EH (cell line): ENCODE data around the gene RTL1.

ENCODE experiments used
- DNase-seq: peaks from one replicate; pipeline ENCODE4 v3.0.0-alpha.2; 2015; ENCODE audit warnings: low read depth

RTL1 gene

DNA sequence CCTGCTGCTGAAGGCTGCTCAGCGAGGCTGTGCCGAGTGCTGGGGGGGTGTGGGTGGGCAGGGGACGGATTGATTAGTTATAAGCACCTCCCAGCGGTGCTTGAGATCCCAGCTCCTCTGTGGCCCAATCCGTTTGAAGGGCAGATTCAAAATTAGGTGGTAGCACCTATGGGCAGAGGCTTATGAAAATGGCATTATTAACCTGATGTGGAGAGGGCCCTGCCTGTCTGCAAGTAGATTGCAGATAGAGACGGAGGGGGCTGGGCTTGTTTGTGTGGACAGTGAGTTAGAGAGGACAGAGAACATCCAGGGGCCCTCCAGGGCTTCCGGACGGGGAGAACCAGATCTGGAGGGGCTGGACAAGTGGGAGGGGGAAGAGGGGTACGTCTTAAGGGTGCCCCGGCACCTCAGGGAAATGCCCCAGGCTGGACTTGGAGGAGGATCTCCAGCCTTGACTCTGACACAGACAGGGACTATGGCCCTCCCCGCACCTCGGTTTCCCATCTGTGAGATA lies at the start of gene RTL1:
TSS of gene RTL1 (minus strand) at position 51 of the 514 bp plus-strand sequence. CDS start 18,934 bp downstream, outside the sequence.
- DNase-seq: no peak

DNA sequence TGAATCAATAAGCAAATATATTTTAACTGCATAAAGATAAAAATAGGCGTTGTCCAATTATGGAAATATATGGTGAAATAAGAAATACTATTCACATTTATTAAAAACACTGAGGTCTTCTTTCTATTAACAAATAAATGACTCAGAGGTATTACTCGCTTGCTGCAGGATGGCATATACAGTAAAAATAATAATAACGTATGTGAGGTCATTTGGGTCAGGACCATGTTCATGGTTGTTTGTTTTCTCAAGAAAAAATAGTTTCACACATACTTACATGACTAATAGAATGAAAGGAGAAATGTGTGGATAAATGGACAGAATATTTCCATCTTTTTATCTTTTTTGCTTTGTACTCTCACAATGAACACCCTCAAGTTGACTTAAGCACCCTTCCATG lies 46.5 kb upstream of the RTL1 start:
- peak; percentile 23 for DNase-seq

DNA sequence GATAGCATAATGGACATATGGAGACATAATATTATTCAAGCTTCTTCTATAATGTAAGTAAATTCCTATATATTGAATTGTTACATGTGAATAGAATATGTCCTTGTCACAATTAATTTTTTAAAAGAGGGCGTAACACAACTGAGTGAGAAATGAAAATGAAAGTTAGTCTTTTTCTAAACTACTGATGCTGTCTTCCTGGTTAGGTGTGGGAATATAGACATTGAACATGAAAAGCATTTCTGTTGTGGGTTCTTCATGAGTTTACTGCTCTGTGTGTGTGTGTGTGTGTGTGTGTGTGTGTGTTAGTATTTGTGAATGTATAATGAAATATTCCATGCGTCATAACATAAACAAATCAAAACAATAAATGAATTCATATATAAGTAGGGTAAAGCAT lies 40.5 kb upstream of the RTL1 start:
- no peak for DNase-seq

DNA sequence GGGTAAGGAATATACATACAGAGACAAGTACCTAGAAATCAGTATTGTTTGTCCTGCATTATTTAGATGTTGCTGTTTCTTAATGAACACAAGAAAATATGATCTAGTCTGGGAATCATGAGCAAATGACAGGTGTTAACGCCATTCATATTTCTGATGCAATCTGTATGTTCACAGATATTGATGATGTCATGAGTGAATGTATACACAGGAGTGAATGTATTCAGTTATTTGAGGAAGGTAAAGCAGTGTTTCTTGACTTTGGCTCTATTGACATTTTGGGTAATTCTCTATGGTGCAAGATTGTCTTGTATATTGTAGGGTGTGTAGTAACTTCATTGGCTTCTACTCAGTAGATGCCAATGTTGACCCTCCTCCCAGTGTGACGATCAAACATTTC lies 26.7 kb upstream of the RTL1 start:
- no peak for DNase-seq

DNA sequence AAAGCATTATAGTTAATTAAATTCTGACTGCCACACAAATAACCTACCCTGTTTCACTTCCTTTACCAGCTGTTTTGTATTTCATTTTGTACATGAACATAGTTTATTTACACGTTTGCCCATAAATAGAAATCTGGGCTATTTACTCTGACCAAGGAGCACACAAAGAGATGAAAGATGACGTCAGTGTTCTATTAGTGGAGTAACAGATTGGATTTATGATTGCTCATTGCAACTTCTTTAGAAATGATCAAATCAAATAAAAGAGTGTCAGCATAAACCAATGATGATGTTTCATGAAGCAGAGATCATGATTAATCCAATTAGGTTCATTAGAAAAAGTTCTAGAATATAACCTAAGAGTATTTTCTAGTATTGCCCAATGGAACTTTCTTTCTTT lies 12.0 kb upstream of the RTL1 start:
- DNase-seq: peak; percentile 18

DNA sequence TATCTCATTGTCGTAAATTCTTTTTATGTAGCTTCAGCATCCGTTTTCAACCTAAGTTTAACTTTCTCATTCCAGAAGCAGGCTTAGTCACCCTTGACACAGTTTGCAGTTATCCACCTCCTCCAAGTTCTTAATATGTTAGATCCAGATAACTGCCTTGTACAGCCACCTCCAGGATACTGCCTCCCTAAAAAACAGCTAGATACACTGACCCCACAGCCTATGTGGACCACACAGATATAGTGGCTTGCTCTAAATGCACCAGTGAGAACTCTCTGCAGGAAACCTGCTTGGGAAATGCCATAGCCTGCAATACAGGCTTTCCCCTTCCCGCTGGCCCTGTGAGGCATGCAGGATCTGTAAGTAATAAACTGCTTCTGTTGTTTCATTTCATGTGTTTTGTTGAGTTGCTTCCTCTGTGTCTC lies 11.1 kb upstream of the RTL1 start:
- DNase-seq: peak; percentile 67

DNA sequence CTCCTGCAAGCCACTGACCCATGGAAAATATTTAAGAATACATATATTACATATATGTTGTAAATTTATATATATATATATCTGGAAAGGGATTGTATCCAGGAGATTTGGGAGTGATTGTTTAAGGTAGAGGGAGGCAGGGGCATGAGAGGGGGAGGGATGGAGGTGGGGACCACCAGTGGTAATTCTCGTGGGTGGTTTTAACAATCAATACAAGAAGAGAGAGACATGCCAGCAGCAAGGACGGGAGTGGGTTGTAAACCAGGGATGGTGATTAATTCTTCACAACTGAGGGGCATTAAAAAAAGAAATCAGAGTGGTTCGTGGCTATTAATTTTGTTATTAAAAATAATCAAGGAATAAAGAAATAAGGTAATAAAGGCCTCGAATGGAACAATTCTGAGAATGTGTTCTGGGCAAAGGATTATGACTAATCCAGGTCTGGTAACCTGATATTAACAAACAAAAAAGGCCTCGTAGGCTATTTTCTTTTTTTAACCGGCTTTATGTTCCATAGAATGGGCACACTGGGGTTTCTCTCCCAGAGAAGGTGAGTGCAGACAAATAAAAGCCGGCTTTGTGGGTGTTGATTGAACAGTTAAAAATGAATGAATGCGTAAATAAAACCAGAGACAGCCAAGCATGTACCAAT lies 8.3 kb upstream of the RTL1 start:
- no peak for DNase-seq

DNA sequence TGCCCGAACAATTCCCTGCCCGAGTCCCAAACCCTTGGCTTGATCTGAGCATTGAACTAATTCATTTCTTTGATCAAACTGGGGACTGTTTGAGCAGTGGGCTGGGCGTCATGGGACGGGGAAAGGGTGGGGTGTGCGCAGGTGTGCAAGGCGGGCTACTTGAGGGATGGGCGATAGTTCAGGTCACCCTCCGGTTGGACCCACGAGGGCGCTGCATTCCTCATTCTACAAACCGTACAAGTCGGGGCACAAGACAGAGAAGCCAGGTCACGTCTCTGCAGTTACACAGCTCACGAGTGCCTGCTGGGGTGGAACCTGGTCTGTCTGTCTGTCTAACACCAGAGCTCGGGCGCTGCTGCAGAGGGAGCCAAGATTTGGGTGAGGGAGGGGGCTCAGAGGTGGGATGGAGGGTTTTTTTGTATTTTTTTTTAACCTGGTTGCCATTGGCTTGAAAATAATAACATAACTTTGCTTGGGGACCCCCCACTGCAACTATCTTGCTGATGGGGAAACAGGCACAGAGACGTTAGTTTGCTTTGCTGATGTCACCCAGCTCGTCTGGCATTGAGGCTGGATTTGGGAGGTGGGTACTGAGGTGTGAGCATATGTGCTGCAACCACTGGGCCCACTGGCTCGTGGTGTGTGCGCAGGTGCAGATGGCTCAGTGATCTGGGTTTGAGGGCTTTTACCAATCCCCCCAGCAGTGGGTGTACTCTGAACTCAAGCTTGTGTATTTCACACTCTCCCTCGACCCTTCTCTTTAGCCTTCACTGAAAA lies 7.6 kb upstream of the RTL1 start:
- DNase-seq: no peak

DNA sequence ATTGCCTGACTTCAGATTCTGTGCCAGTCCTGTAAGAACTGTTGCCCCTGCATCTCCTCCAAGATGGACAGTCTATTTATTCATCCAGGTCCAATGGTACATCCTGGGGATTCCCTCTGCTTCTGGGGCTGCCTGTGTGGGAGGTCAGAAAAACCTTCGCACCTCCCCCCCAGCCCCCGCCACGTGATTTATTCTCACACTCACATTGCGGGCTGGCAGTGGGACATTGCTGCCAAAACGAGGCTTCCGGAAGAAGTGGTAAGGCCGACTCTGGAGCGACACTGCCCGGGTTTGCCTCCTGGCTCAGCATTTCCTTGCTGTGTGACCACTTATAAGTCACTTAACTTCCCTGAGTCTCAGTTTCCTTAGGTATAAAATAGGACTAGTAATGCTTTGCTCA lies 5.9 kb upstream of the RTL1 start:
- DNase-seq: no peak

DNA sequence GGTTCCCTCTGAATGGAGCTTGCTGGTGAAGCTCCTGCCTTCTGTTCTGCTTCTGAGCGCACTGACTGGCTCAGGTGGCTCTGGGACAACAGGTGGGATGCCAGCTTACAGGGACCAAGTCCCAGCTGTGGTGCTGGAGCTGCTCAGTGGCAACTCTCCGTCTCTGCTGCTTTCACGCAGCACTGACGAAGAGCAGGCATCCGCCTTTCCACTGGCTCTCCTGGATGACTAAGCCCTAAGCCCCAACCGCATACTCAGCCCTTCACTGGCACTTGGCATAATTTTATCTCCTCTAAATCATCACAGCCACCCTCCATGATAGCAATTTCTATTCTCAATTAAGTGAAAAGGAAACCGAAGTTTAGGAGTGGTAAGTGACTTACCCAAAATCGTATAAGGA lies 3.7 kb upstream of the RTL1 start:
- no peak for DNase-seq

DNA sequence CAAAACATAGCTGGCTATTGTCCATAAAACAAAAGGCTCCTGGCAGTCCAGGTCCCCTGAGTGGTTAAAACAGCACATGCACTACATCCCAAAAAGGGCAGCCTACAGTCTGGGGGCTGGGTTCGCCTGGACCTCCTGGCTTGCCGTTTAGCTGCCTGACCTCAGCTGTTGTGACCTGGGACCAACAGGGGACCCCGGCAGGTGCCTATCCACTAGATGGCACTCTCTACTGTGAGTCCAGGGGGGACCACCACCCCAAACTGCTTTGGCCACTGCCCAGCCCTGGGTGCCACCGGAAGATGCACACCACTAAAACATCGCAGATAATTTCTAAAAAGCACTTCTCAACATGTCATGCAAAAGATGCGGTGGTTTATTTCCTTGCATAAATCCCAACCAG lies 2.9 kb upstream of the RTL1 start:
- no peak for DNase-seq

DNA sequence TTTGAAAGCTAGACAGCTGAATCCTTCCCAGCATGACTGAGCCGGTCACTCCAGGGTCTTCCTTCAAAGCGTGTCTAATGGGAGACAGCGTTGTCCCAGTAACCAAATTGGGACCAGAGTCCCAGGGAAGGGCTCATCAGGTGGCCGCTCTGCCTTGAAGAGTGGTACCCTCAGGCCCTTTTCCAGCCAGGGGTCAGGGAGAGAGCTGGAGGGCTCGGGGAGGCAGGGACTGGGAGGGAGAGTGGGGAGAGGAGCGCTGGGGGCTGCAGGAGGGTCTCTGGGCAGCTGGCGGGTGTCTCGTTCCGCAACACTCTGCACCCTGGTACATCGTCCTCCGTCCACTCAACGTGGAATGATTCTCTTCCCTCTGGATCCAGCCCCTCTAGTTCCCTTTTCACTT lies 1.6 kb upstream of the RTL1 start:
- DNase-seq: no peak

DNA sequence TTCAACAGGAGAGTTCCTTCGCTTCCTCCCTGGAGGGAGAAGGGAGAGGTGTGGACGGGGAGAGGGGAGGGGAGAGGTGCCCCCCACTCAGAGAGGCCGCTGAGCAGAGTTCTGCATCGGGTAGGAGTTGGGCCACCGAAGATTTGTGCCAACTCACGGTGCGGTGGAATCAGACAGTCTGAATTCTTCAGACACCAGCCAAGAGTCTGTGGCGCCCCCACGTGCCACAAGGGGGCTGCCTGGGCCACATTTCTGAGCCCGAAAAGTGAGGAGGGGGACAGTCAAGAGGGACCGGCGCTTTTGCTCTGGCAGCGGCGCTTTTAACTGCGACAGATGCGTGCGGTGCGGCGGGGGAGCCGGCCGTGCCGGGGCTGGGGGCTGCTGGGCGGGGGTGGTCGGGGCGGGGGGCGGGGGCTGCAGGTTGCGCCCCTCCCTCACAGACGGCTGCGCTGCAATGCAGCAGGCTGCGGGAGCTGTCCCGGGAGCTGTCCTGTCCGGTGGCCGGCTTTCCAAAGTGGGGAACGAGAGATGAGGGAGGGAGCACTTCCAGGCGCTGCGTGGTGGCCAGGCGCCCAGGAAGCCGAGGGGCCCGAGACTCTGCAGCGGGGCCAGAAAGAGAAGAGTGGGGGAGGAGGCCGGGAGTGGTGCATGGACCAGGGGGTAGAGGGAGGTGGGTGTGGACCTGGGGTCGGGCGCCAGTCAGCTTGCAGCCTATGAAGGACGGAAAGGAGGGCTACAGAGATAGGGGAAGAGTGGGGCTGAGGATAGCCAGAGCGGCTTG lies 975 bp upstream of the RTL1 start:
- DNase-seq: no peak

DNA sequence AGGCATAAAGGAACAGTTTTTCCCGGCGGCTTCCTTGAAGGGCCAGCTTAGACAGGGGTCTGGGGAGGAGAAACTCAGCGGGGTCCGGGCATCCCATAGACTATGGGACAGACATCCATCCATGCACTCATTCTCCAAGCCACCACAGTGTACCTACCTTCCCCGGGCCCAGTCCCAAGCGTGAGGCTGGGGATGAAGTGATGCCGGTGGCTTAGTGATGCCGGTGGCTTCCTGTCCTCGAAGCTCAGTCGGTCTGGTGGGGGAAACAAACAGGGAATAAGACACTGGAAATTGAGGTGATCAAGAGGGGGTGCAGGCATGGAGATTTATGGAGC lies 421 bp downstream of the RTL1 start:
- no peak for DNase-seq

DNA sequence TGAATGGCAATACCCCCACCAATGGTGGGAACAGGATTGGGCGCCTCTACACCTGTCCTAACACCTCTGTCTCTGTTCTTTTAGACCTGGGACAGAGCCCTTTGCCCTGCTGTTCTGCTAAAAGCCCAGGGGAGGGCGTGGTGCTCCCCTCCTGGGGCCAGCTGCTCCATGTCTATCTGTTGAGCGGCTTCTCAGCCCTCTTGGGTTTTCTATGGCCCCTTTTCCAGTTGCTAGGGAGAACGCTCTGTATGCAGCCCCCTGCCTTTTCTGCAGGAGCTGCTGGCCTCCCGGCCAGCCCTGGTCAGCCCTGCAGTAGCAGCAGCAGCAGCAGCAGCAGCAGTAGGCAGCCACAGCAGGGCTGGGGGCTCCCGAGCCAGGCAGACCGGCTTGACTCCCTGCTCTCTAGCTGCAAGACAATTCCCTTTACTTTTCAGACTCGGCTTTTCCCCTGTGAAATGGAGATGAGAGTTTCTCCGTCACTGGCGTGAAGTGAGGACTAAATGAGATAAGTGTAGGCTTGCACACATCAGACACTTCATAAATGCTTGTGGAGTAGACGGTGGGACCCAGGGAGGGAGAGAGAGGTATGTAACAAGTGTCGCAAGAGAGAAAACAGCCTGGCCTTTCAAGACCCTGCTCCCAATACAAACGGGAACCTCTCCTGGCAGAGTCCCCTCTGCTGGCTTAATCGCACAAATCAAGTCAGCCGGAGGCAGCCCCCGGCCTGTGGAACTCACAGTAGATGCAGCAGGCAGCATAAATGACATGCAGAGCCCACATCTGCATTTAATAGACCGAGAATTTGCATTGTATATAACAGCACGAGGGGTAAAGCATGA lies 1.0 kb downstream of the RTL1 start:
- no peak for DNase-seq

DNA sequence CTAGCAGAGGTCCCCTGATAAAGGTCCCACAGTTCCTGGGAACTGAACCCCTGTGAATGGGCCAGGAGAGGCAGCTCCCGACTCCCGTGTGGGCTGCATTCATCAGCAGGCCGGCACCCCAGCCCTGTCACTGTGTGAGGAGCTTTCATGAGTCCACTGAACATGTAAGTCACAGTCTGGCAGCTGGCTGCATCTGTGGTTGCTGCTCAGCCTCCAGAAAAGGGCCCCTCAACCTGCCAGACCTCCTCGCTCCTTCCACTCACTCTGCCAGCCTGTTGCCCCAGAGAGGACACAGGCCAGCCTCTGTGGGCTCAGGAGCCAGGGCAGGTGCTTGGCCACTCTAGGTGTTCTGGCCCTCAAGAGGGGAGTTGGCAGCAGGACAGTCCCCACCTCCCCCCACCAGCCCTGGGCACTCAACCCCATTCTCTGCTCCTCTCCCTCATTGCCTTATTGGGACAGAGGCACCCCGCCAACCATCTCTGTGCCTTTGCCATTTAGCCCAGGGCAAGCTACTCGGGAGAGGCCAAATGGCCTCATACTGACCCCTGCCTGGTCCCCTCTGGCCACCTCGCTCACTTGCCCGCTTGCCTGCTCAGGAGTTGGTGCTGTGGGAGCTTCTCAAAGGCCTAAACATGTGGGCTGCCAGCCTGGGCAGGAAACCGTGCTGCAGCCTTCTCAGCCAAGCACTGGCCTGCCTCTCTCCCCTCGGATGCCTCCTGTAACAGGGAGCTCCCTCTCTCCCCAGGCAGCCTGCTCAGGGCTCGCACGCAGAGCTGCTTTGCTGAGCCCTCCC lies 1.9 kb downstream of the RTL1 start:
- no peak for DNase-seq

DNA sequence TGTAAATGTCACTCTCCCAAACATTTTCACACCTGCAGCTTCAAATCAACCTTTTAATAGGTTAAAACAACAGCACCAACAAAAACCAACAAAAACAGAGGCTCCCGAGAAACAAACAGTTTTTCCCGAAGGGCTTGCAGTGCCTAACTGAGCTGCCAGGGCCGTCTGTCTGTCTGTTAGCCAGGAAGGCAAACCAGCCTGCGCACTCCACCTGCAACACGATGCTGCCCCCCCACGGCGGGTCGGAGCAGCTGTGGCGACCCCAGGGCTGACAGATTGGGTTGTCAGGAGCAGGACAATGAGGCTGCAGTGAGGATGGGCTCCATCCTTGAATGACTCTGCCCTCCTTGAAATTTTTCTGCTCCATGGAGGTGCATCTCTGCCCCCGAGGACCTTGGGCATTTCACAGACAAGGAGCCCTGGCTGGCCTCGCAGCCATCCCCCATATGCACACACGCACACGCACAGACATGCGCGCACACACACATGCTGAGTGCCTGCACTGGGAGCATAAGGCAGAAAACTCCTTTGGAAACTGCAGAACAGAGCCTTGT lies 2.6 kb downstream of the RTL1 start:
- peak; percentile 11 for DNase-seq

DNA sequence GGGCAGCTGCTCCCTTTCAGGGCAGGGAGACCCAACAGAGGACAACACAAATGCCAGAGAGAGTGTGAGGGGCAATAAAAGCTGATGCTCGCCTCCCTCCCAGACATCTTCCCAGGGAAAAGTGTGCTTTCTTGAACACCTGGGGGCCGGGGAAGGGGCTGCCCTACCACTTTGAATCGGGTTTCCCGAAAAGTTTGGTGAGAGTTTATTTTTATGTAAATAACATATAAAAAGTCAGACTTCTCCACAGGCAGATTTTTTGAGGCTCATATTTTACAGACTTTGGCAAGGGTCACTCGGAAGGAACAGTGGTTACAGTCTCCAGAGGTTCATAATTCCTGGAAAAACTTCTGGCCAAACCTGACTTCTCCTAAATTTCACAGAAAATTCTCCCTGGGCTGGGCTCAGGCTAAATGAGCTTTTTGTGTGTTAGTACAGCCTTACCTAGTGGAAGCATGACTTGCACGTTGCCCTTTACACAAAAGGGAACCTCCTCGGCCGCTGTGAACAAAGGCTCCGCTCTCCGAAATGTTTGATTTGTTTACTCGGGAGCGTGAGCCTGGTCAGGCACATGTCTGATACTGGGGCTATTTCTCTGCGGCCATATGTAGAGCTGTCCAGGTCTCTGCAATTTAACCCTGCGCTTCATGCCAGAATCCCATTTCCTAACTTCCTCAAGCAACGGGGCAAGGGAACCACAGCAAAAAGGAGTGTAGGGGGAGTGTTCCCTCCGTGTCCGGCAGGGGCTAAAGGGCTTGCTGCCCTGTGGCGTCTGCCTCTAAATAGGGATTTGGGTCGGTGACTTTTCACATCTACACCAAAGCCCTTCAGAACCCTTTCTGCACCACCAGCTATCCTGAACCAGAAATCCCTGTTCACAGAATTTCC lies 3.4 kb downstream of the RTL1 start:
- no peak for DNase-seq

DNA sequence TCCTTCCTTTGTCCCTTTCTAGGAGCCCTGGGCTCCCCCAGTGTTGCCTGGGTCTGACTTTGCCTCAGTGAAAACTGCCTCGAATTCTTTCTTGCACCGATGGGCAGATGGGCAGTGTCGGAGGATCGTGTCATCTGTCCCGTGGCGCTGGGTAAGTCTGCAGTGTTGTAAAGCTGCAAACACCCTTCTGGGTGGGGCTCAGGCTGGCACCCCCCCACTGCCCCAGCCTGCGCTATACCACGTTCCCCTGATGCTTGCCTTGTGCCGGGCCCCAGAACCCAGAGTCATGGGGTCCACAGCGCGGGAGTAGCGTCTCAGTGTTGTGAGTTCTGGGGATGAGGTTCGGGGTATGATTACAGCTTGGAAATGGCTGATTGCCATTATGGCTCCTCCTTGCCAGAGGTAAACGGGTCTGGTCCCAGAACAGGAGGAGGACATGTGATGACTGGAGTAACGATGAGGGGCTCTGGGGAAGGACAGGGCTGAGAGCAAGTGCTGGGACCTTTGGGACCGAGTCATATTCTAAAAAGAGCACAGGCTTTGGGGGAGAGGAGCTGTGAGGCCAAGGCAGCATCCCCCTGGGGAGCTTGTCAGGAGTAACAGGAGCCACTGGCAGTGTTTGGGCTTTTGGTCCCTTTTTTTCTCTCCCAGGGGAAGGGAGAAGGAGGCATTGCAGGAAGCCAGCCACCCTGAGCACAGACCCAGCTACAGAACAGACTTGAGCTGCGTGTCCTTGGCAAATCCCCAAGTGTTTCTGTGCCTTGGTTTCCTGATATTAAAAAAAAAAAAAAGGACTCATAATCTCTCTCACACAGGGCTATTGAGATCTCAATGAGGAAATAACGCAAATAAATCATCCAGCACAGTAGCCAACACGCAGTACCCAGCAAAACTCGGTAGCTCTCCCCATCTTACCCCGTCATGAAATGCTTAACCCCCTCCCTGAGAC lies 4.3 kb downstream of the RTL1 start:
- DNase-seq: no peak
